Activated CD4-positive, alpha-beta T cell treated with anti-CD3 and anti-CD28 coated beads for 24 hours (primary cell): ENCODE measurements around the gene KCNE1.
"Not testable (repeated sequence)": the region's sequence is repeated elsewhere in the genome, so short reads cannot be mapped to it uniquely, and the experiment has no call there.

Experiments used
- DNase-seq, 2 donors: peaks; one replicate each; pipeline ENCODE4 v3.0.0-alpha.2; 2020; ENCODE audit warnings: low read depth in 2 of 2

KCNE1 gene

DNA sequence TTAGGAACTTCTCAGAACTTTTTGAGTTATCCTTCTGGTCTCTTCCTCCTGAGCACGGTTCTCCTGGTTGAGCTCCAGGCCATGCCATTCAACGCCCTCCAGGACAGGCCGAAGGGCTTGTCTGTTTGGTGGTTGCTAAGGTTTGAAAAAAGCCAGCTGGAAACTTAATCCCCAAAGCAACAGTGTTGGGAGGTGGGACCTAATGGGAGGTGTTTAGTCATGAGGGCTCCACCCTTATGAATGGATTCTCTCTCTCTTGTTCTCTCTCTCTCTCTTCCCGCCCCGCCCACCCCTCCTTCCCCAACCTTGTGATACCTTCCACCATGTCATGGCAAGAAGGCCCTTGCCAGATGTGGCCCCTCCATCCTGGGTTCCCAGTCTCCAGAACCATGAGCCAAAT, 829 bp downstream of the KCNE1 start:
- no peak for DNase-seq

DNA sequence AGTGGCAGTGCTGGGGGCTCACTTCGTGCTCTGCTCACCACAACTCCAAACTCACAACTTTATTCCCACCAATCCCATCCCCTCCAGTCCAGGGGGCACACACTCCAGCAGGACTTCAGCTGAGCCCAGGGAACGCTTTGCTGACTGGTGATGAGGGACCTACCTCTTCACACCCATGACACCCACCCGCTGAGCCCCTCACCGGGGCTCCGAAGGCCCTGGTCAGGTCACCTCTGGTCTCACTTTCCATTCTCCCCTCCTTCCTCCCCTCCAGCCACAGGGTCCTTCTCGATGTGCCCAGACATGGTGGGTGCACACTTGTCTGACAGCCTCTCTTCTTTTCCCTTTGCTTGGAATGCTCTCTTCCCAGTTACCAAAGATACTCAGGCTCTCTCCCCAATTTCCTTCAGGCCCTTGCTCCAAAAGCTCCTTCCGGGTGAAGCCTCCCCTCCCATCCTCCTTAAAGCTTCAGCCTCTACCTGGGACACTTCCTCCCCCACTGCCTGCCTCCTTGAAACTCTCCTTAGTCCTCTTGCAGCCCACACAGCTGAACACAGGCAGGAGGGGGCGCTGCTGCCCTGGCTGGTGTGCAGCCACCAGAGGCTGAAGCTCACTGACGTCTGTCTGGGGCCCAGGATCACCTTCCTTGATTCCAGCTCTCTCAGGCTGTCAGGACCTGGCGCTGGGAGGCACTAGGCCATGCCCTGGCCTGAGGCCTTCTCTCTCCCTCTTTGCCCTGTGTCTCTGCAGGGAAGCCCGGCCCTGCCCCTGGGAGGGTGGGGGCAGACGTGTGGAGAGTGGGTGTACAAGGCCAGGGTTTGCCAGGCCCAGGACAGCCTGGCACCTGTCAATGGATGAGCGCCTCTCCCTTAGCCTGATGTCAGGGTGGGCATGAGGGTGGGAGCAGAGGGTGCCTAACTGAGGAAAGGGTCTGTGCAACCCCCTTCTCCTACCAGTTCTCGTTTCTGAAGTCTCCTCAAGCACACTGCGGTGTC, 1.6 kb downstream of the KCNE1 start:
- peak; percentile 40 to 55 for DNase-seq

DNA sequence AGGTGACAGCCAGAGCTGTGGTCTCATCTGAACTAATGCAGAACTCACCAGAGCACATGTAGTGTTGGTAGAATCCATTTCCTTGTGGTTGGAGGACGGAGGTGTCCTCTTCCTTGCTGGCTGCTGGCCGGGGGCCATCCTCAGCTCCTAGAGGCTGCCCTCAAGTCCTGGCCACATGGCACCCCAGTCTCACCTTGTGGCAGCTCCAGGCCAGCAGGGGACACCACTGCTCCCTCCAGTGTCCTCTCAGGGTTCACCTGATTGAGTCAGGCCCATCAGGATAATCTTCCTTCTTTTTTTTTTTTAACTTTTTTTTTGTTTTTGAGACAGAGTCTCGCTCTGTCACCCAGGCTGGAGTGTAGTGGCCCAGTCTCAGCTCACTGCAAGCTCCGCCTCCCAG, 2.9 kb downstream of the KCNE1 start:
- no peak for DNase-seq

DNA sequence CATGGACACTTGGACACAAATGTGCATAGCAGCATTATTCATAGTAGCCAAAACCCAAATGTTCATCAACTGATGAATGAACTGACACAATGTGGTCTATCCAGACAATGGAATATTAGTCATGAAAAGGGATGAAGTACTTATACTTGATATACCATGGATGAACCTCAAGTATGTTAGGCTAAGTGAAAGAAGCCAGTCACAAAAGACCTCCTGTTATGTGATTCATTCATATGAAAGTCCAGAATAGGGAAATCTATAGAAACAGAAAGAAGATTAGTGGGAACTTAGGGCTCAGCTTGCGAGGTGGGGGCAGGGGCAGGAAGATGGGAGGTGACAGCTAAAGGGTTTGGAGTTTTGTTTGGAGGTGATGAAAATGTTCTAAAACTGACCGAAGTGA, 7.4 kb downstream of the KCNE1 start:
- no peak for DNase-seq

DNA sequence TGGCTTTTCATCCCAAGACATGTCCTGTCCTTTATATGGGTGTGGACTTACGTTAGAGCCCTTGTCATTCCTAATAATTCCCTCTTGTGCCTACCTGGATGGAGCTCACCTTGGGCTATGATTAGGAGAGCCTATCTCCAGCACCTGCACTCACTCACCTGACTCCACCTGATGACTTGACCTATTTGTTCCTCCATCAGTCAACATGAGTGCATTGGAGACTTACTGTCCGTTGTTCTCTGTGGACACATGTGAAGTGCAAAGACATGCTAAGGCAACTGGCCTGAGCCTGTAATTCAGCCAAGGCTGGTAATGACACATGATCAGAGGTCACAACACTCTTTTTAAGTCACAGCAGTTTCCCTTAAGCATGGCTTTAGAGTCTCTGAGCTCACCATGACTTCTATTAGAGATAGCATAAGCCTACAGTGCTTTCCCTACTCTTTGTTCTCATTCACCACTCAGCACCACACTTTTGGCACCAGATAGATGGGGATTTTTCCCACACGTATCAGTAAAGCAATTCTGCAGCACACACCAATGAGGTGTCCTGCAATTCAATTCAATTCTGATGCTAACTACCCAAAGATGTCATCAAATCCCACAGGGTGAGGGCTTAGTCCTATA, 9.4 kb downstream of the KCNE1 start:
- no peak for DNase-seq

DNA sequence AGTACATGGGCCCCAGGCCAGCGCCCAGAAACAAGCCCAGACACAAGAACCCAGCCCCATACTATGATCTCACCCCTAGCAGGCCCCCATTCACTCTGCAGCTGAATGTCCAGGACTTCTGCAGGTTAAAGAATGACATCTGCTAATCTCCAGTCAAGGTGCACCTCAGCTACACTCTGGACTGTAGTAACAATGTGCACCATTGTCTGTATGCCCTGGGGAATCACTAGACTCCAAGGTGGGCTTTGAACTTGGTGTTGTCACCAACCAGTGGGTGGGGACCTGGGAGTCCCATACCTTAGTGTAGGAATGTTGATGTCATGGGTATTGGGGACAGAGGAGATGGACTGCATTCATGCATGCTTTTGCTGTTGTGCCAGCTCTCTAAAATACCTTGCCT, 10.3 kb downstream of the KCNE1 start:
- no peak for DNase-seq

DNA sequence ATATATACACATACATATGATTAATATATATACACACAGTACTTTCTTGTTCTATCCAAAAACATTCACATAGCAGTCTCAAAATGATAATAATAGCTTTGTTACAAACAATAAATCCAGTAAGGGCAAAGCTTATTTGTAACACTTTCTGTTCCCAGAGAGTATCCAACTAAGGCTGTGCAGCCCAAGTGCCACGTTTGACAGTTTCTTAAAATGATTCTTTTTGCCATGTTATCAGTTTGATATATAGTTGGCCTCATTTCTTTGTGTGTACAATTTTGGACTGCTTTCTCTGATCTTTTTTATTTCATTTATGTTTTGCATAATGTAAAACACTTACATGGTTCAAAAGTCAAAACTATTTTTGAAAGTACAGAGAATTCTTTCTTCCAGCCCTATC, 11.8 kb downstream of the KCNE1 start:
- no peak for DNase-seq

DNA sequence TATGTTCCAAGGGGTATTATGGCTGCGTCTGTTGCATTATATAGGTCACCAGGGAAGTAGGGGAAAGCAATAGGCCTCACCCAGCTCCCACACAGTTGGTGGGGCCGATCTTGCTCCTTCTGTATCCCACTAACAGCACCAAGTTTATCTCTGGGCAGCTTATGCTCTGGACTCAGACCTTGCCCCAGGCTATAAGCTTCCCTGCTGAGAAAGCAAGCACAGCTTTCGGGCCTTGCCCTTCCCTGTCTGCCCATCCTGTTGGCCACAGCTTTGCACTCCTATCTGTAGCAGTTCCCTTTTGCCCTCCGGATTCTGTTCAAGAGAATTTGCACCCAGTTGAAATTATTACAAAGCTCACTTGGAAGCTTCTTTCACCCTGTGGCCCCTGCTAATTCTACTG, 12.9 kb downstream of the KCNE1 start:
- DNase-seq: no peak

DNA sequence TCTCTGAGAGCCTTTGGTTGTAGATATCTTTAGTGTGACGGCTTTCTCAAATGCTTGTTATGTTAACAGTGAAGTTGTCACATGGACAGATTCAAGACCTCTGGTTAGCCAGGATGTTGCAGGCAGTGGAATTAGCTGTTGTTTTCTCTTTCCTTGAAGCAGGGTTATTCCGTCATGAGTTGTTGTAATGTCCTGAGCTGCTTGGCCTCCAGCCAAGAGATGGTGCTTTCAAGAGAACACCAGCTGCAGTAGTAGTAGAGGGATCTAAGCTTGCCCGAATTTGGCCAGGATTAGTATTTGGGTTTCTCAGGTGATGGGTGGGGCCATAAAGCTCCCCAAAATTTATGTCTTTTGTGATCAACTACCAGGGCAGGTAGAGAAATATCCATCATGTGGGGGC, 13.4 kb downstream of the KCNE1 start:
- DNase-seq: no peak

DNA sequence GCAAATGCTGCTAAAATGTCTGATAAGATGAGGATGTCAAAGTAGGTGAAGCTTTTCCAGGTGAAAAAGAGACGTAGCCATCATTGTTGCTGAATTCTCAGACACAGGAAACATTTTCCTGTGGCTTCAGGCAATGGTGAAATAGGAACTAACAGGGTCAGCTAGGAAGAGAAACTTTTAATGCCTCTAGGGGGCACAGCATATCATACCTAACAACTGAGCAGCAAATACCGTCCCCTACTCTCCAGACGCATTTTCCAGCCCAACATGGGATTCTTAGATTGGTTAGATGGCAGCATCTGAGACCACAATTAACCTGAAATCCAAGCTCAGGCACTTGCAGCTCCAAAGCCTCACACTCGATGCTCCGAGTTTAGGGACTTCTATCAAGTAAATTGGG, 28.2 kb downstream of the KCNE1 start:
- DNase-seq: not testable (repeated sequence)

DNA sequence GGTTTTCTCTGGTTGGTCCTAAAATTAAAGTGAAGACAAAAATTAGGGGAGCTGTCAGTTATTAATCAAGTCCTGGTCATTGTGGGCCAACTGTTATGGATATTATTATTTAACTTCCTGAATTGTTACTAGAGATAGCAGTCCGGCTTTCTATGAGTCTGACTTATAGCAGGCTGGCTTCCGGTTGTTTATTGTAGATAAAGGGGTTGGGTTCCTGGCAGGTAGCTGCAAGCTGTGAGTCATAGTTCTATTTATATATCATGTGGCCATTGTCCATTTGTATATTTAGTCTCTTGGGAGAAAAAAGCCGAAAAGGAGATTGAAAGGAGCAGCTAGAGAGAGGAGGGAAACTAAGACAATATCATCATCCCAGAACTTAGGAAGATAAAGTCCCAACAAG, 28.6 kb downstream of the KCNE1 start:
- DNase-seq: not testable (repeated sequence)

DNA sequence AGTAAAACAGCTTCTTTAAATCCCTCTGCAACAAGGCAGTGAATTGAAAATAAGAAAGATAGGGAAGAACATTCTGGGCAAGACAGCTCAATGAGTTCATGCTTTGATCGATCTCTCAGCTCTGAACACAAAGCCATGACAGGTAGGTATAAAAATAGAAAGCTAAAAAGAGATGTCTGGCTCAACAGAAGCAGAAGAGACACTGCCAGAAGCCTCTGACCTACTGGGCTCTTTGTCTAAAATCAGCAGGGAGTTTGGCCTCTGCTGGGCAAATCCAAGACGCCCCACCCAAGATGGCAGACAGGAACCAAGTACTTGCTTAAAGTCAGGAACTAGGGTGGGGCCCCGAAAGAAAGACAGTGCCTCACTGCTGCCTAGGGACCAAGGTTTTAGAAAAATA, 44.7 kb downstream of the KCNE1 start:
- not testable (repeated sequence) for DNase-seq

DNA sequence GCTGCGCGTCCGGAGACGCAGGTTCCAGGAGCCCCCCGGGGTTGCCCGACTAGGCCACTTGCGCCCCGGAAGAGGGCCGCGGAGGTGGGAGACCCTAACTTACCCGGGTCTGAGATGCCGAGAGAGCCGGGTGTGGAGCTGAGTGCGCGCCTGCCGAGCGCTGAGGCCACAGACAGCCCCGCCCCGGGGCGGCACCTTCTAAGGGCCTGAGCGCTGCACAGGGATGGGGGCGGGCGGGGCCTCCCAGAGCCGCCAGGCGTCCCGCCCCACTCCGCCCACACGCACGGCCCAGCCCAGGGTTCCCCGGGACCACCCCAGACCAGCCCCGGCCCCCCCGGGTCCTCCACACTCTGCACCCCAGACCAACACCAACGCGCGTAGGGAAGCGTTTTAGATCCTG, 52.6 kb downstream of the KCNE1 start:
- not testable (repeated sequence) for DNase-seq

DNA sequence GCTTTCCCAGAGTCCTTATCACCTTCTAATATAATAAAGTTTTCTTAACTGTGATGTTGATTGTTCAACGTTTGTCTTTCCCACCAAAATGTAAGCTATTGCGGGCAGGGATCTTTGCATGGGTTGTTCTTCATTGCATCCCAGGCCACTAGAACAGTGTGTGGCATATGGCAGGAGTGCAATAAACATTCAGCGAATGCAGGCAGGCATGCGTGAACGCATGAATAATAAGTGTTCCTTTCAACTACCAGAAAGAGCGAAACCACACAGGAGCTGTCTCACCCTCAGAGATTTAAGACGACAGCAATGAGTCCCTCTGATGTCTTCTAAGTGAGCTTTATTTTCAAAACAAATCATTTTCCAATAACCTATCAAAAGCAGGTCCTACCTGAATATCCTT, 53.7 kb downstream of the KCNE1 start:
- DNase-seq: not testable (repeated sequence)

DNA sequence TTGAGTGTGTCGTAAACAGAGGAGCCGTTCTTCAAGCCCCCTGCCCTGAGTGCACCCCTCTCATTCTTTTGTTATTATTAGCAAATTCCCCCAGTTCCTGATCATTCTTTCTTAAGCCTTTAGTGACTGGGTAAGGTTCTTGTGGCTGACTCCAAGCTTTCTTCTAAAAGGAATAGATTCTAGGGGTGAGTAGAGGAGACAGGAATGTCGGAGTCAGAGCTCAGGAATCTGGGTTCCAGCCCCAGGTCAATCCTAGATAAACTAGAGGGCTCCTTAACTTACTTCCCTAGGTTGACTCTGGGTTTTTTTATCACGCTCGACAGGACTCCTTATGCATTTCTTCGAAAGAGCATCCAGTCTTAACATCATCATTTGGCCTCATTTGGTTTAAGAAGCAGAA, 55.8 kb downstream of the KCNE1 start:
- DNase-seq: not testable (repeated sequence)

DNA sequence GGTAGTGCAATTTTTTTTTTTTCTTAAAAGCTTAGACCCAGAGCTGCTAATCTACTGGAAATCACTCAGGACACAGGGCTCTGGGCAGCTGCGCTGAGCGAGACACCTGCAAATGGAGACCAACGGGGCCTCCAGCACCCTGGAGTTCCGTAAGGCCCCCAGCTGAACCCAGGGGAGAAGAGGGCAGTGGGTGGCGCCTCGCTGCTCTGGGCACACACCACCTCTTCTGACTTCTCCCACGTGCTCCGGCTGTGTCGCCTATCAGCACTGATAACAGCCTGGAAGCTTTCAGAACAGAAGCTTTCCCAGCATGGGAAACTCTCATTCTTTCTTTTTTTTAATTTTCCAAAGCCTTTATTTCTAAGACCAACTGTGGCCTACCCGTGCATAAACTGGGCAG, 56.4 kb downstream of the KCNE1 start:
- DNase-seq: not testable (repeated sequence)

DNA sequence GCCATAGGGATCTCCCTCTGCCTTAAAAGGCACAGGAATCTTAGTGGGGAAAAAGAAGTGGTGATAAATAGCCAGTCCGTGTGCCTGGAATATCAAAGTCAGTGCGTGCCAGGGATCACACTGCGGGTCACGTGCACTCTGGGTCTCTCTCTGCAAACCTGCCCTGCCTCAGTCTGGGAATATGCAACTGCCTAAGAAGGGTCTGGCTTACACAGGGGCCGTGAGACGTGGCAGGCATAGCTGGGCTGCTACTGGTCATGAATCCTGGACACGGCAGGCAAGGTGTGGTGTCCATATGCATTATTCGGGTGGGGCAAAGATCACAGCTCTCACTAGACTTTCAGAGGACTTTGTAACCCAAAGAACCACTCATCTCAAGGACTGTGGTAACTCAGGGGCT, 65.0 kb downstream of the KCNE1 start:
- not testable (repeated sequence) for DNase-seq

DNA sequence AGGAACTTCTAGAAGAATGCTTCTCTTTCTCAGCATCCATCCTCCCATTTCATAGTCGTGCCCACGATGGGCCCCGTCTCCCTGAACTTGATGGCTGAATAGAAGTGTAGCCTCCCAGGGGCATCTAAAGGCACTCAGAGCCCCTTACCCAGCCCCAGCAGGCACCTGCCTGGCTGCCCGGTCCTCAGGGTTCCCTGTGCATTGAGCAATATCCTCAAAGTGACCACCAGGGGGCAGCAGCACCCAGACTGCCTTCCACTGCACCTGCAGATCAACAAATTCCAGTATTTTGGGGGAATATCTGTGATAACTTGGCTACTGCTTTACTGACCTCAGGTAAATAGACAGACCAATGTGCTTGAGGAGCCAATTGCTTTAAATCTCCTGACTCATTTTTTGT, 68.5 kb downstream of the KCNE1 start:
- not testable (repeated sequence) for DNase-seq

DNA sequence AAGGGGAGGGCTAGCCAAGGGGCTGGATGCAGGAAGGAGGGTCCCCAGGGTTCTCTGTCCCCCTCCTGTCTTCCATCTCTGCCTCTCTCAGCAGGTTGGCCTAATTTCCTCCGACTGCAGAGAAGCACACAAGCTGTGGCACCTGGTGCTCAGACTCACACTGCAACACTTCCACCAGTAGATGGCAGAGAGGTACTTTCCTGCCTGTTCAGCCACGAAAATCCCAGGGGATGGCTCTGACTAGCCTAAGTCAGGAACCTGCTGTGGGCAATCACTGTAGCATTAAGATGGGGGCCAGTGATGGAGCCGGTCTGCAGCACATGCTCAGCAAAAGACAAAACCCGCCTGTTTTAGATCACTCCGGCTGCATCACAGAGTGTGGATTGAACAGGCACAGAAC, 82.3 kb downstream of the KCNE1 start:
- not testable (repeated sequence) for DNase-seq

DNA sequence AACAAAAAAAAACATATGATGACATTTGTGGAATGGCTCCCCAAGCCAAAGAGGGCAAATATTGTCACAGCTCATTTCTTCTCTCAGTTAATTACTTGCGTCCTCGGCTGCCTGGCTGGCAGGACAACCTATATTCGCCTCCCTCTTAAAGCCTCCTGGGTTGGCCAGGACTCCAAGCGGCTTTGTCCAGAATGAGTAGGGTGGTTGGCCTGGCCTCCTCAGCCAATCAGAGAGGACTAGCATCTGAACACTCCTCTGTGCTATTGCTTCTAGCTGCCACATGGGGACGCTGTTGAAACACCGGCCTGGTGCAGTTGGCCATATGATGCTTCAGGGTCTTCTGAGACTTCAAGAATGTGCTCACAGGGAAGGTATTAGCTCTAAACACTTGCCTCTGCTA, 83.6 kb downstream of the KCNE1 start:
- not testable (repeated sequence) for DNase-seq

DNA sequence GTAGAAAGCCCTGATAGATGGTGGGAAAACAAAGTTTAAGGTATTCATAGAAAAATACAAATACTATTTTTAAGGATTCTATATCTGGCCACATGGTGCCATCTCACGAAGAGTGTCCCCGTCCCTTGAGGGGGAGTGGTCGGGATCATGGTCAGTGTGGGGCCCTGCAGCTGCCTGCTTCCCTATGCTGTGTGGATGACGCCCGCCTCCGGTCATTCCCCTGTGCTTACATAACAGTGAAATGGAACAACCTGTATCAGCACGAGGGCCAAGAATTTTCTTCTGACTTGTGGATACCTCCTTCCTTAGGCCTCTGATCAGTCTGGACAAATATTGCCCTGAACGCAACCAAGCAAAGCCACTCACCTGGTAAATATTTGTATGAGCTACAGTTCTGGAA, 84.7 kb downstream of the KCNE1 start:
- not testable (repeated sequence) for DNase-seq

DNA sequence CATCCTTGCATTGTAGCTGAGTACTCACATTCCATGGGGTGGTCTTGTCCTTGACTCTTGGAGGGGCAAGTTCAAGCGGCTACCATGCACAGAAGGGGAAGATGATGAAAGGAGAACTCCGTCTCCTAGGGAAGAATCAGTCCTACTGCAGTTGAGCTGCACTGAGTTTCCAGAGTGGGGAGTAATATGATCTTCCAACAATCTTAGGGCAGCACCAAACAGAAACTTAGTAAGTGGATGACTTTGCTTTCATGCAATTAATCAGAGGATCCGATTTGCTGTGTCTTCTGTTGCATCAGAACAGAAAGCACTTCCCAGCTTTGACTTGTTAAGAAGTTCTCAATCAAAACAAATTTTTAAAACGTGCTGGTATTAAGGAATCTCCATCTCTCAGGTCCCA, 88.2 kb downstream of the KCNE1 start, which contains the start of gene SMIM34:
Gene SMIM34, minus strand, starts transcription at position 147 of the 400 bp plus-strand sequence. Its CDS starts 112 bp downstream, at position 35.
- not testable (repeated sequence) for DNase-seq
